GDM1 (cell line): ENCODE results near the gene TWF2.
"Not testable (repeated sequence)": the region's sequence is repeated elsewhere in the genome, so short reads cannot be mapped to it uniquely, and the experiment has no call there.

Experiments
- DNase-seq: peaks from one replicate; lab custom pipeline; 2025; lab: John Stamatoyannopoulos, UW

The TWF2 gene

GRCh38 chr3:52238761-52239701 lies at the start of gene TWF2:
TSS of gene TWF2 (minus strand) at chr3:52239158. CDS start at chr3:52239016, 142 bp downstream.
- DNase-seq = peak; percentile 87

- no peak for DNase-seq
These were observed 49.7 kb upstream of the TWF2 start for GRCh38 chr3:52288674-52289073.

GRCh38 chr3:52286777-52287110 lies 47.8 kb upstream of the TWF2 start:
- DNase-seq = no peak

GRCh38 chr3:52284051-52284450 lies 45.1 kb upstream of the TWF2 start:
- not testable (repeated sequence) for DNase-seq

- DNase-seq = no peak
These were observed 44.3 kb upstream of the TWF2 start for GRCh38 chr3:52283306-52283705.

- DNase-seq = no peak
These were observed 43.2 kb upstream of the TWF2 start for GRCh38 chr3:52281981-52282801.

GRCh38 chr3:52280050-52280461 lies 41.1 kb upstream of the TWF2 start:
- DNase-seq = no peak

GRCh38 chr3:52279596-52279995 lies 40.6 kb upstream of the TWF2 start:
- DNase-seq = no peak

- peak; percentile 93 for DNase-seq
These were observed 39.6 kb upstream of the TWF2 start, which contains the start of gene WDR82 for GRCh38 chr3:52278510-52279069. TSS of gene WDR82 (minus strand) at chr3:52278649. CDS start at chr3:52278361, 288 bp downstream.

GRCh38 chr3:52277972-52278509 lies 39.1 kb upstream of the TWF2 start:
- peak; percentile 66 for DNase-seq

- DNase-seq = no peak
These were observed 38.4 kb upstream of the TWF2 start for GRCh38 chr3:52277071-52277964.

GRCh38 chr3:52274781-52275180 lies 35.8 kb upstream of the TWF2 start:
- not testable (repeated sequence) for DNase-seq

GRCh38 chr3:52272831-52273230 lies 33.9 kb upstream of the TWF2 start:
- no peak for DNase-seq

GRCh38 chr3:52272172-52272571 lies 33.2 kb upstream of the TWF2 start:
- DNase-seq = not testable (repeated sequence)

GRCh38 chr3:52270252-52270754 lies 31.3 kb upstream of the TWF2 start:
- no peak for DNase-seq

GRCh38 chr3:52269776-52270175 lies 30.8 kb upstream of the TWF2 start:
- no peak for DNase-seq

- no peak for DNase-seq
These were observed 29.1 kb upstream of the TWF2 start for GRCh38 chr3:52268036-52268435.

- no peak for DNase-seq
These were observed 26.4 kb upstream of the TWF2 start for GRCh38 chr3:52265387-52265786.

GRCh38 chr3:52262447-52262846 lies 23.5 kb upstream of the TWF2 start:
- DNase-seq = no peak

- no peak for DNase-seq
These were observed 20.5 kb upstream of the TWF2 start for GRCh38 chr3:52259448-52259847.

GRCh38 chr3:52259035-52259434 lies 20.1 kb upstream of the TWF2 start:
- DNase-seq = no peak
